HEK293T (cell line): ENCODE measurements around the gene CCL25.

Experiments used
- CTCF ChIA-PET: fragments of 350-600 bp; formaldehyde crosslinking; extraction: SDS; loops from one replicate; lab custom pipeline; 2021; ENCODE audit warnings: antibody characterized with exemption, inconsistent platforms; lab: Yijun Ruan, JAX
- POLR2A ChIA-PET: fragments of 350-600 bp; formaldehyde crosslinking; extraction: SDS; loops from one replicate; lab custom pipeline; 2020; ENCODE audit warnings: antibody characterized with exemption, inconsistent platforms; lab: Yijun Ruan, JAX
- DNase-seq: peaks from one replicate; pipeline ENCODE4 v3.0.0; 2012; ENCODE audit warnings: mixed read lengths; ENCODE audit errors: extremely low spot score
- ARNT ChIP-seq: fragments of 450-650 bp; IDR thresholded peaks from 2 replicates; pipeline ENCODE4 v1.6.1; 2017; ENCODE audit warnings: mild to moderate bottlenecking
- BHLHE40 ChIP-seq: fragments of 450-650 bp; IDR thresholded peaks from 2 replicates; pipeline ENCODE4 v1.6.1; 2016; ENCODE audit warnings: mild to moderate bottlenecking, moderate library complexity, borderline replicate concordance
- CTBP1 ChIP-seq: fragments of 450-650 bp; IDR thresholded peaks from 2 replicates; pipeline ENCODE4 v1.6.1; 2016; ENCODE audit warnings: borderline replicate concordance
- ELF4 ChIP-seq: fragments of 450-650 bp; IDR thresholded peaks from 2 replicates; pipeline ENCODE4 v1.6.1; 2017; ENCODE audit warnings: antibody characterized with exemption
- FOXA1 ChIP-seq: fragments of 450-650 bp; IDR thresholded peaks from 2 replicates; pipeline ENCODE4 v1.6.1; 2016; ENCODE audit warnings: mild to moderate bottlenecking
- FOXK2 ChIP-seq: fragments of 450-650 bp; IDR thresholded peaks from 2 replicates; pipeline ENCODE4 v1.6.1; 2016; ENCODE audit warnings: mild to moderate bottlenecking
- FOXM1 ChIP-seq: fragments of 450-650 bp; IDR thresholded peaks from 2 replicates; pipeline ENCODE4 v1.6.1; 2017; ENCODE audit warnings: mild to moderate bottlenecking, borderline replicate concordance
- HDGF ChIP-seq: fragments of 450-650 bp; IDR thresholded peaks from 2 replicates; pipeline ENCODE4 v1.6.1; 2017; ENCODE audit warnings: antibody characterized with exemption, borderline replicate concordance
- L3MBTL2 ChIP-seq: fragments of 450-650 bp; conservative IDR thresholded peaks from 2 replicates; pipeline ENCODE4 v1.6.1; 2016; ENCODE audit warnings: mild to moderate bottlenecking
- LEF1 ChIP-seq: fragments of 450-650 bp; IDR thresholded peaks from 2 replicates; pipeline ENCODE4 v1.6.1; 2017; ENCODE audit warnings: mild to moderate bottlenecking, borderline replicate concordance
- NFRKB ChIP-seq: fragments of 450-650 bp; IDR thresholded peaks from 2 replicates; pipeline ENCODE4 v1.6.1; 2016; ENCODE audit warnings: mild to moderate bottlenecking, moderate library complexity
- PKNOX1 ChIP-seq: fragments of 450-650 bp; IDR thresholded peaks from 2 replicates; pipeline ENCODE4 v1.6.1; 2016
- SP1 ChIP-seq: fragments of 450-650 bp; IDR thresholded peaks from 2 replicates; pipeline ENCODE4 v1.6.1; 2017
- SUZ12 ChIP-seq: fragments of 450-650 bp; IDR thresholded peaks from 2 replicates; pipeline ENCODE4 v1.6.1; 2016; ENCODE audit warnings: mild to moderate bottlenecking
- TARDBP ChIP-seq: fragments of 450-650 bp; IDR thresholded peaks from 2 replicates; pipeline ENCODE4 v1.6.1; 2016
- ZNF384 ChIP-seq: fragments of 450-650 bp; IDR thresholded peaks from 2 replicates; pipeline ENCODE4 v1.6.1; 2016

Gene CCL25

GRCh38 chr19:8052464-8052859, at the start of gene CCL25:
Gene CCL25 (plus strand): TSS chr19:8052760. CDS start chr19:8053050, 290 bp downstream.
- no peak for DNase-seq
- POLR2A ChIA-PET: no interaction called here
- TF ChIP-seq NFRKB (no peak), FOXA1 (no peak), LEF1 (no peak), ZNF384 (no peak), PKNOX1 (no peak), SP1 (no peak), CTBP1 (no peak), FOXM1 (no peak), HDGF (no peak), BHLHE40 (no peak), L3MBTL2 (no peak), TARDBP (no peak), ELF4 (no peak), ARNT (no peak), FOXK2 (no peak), SUZ12 (no peak)
- CTCF ChIA-PET: no interaction called here

GRCh38 chr19:8004001-8004400, 48.6 kb upstream of the CCL25 start:
- no peak for DNase-seq
- TF ChIP-seq SUZ12 (no peak), CTBP1 (no peak), ZNF384 (no peak), ARNT (no peak)
- ChIA-PET CTCF (no interaction called here), POLR2A (no interaction called here)

- DNase-seq: peak; percentile 26
These were observed 47.6 kb upstream of the CCL25 start for GRCh38 chr19:8004723-8005513.

GRCh38 chr19:8005534-8006256, 46.9 kb upstream of the CCL25 start, which contains the start of gene ELAVL1:
Gene ELAVL1 (minus strand): TSS chr19:8005641. CDS start chr19:7991815, 13,826 bp downstream.
- ChIA-PET POLR2A (interaction anchor here (0.5 to 1.9 kb wide), 10 partner anchors 9 to 248 kb away, joined by 3 to 12 read pairs (median 3); partner anchors contain the start of gene TIMM44), CTCF (interaction anchor here (0.7 kb wide), 1 partner anchor 21 kb away, joined by 5 read pairs; no protein-coding TSS in a partner anchor)
- DNase-seq: peak; percentile 96
- TF ChIP-seq ZNF384 (no peak), L3MBTL2 (no peak), PKNOX1 (peak; percentile 90), HDGF (no peak), FOXA1 (no peak), SP1 (no peak), TARDBP (no peak), LEF1 (peak; percentile 62; the same call in 1 of the 2 replicates), ELF4 (no peak), SUZ12 (no peak)

More at GRCh38 chr19:8004723-8005513, 47.6 kb upstream of the CCL25 start:
- POLR2A ChIA-PET: interaction anchor here (0.5 to 1.9 kb wide), 7 partner anchors 13 to 154 kb away, joined by 3 to 12 read pairs (median 3); partner anchors contain the start of gene TIMM44
- CTCF ChIA-PET: no interaction called here
- no peak for TF ChIP-seq L3MBTL2
- no peak for TF ChIP-seq FOXK2
- no peak for TF ChIP-seq TARDBP
- no peak for TF ChIP-seq CTBP1
- TF ChIP-seq FOXM1: no peak

GRCh38 chr19:8017808-8018207, 34.8 kb upstream of the CCL25 start:
- TF ChIP-seq FOXA1: no peak
- TF ChIP-seq ZNF384: no peak
- TF ChIP-seq L3MBTL2: no peak
- TF ChIP-seq PKNOX1: no peak
- no peak for TF ChIP-seq CTBP1
- TF ChIP-seq TARDBP: no peak
- no peak for TF ChIP-seq BHLHE40
- TF ChIP-seq FOXK2: no peak
- no peak for TF ChIP-seq SP1
- TF ChIP-seq ELF4: no peak
- TF ChIP-seq LEF1: no peak
- no peak for TF ChIP-seq NFRKB
- TF ChIP-seq FOXM1: no peak
- TF ChIP-seq ARNT: no peak
- no peak for TF ChIP-seq SUZ12
- ChIA-PET POLR2A (interaction anchor here (1.0 kb wide), 1 partner anchor 13 kb away, joined by 3 read pairs; no protein-coding TSS in a partner anchor), CTCF (no interaction called here)
- peak; percentile 48 for DNase-seq

- ChIA-PET POLR2A (no interaction called here), CTCF (interaction anchor here (1.7 kb wide), 1 partner anchor 18 kb away, joined by 3 read pairs; no protein-coding TSS in a partner anchor)
- TF ChIP-seq TARDBP (no peak), FOXK2 (no peak), BHLHE40 (no peak), SP1 (no peak), LEF1 (no peak), SUZ12 (no peak), ELF4 (no peak)
- DNase-seq: no peak
These were observed 31.9 kb upstream of the CCL25 start for GRCh38 chr19:8020681-8021080.
